RWPE1 (cell line): Measurements from ENCODE around the gene KITLG.

Experiments
- CTCF ChIA-PET: fragments of 350-600 bp; sonication (Branson Sonifier 250); formaldehyde crosslinking; extraction: SDS; loops from one replicate; lab custom pipeline; 2021; lab: Yijun Ruan, JAX
- POLR2A ChIA-PET: fragments of 400-600 bp; formaldehyde crosslinking; extraction: SDS; loops from one replicate; lab custom pipeline; 2020; ENCODE audit warnings: antibody characterized with exemption; ENCODE audit not compliant: low non-redundant PET; lab: Yijun Ruan, JAX
- DNase-seq: peaks from one replicate; pipeline ENCODE4 v3.0.0; 2012; ENCODE audit warnings: low spot score
- H3K27ac ChIP-seq: fragments of 450-650 bp; 2 replicates; pipeline ENCODE4 v1.5.1; 2017
- CTCF ChIP-seq: fragments of 450-650 bp; conservative IDR thresholded peaks from 2 replicates; pipeline ENCODE4 v1.5.1; 2017; ENCODE audit warnings: low read depth, mild to moderate bottlenecking

The KITLG gene

GRCh38 chr12:88579161-88579517 is 1.1 kb downstream of the KITLG start:
- H3K27ac ChIP-seq = peak overlapping the region; percentile 89
- ChIA-PET CTCF (interaction anchor here (0.5 to 2.0 kb wide), 9 partner anchors 11 to 1870 kb away, joined by 3 to 16 read pairs (median 3); no protein-coding TSS in a partner anchor), POLR2A (no interaction called here)
- DNase-seq = peak; percentile 69
- TF ChIP-seq CTCF = peak; percentile 68

DNA sequence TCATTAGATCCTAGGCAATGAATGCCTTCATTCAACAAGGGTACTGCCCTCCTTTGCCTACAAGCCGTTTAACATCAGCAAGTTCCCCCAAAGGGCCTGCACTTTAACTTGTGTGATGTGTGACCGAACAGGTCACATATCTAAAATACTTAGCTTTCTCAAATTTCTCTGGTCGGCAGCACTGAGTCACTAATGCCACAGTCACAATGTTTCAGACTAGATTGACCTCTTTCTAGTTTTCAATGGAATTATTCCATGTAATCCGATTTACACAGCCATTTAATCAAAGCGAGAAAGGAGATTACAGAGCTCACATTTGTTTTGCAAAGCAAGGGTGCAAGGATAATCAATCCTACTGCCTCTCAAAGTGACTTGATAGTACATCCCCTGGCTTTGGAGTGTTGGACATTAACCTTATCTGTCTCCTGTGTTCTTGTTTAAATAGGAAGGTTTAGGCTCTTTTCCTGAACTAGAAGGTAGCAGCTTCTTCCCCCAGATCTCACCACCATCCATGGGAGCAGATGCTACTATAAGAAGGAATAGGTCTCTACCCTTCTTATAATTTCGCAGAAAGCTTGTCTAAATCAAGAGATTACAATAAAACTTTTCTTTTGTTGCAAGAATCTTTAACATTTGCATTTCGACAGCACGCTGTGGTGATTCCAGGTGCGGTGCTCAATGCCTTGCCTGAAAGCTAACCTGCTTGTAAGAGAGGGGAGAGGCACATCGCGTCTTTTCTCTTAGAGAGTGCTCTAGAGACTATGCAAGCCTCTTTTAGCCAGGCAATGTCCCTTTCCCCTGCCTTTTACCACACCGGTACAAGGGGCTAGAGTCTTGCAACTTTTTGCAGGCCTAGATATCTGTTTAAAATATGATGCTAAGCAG is 1.8 kb downstream of the KITLG start:
- no peak for TF ChIP-seq CTCF
- CTCF ChIA-PET = interaction anchor here (0.6 to 1.3 kb wide), 4 partner anchors 10 to 456 kb away, joined by 3 to 4 read pairs (median 4); no protein-coding TSS in a partner anchor
- DNase-seq = no peak
- H3K27ac ChIP-seq = no peak overlapping the region
- POLR2A ChIA-PET = no interaction called here

GRCh38 chr12:88577537-88577936 is 2.7 kb downstream of the KITLG start:
- no peak overlapping the region for H3K27ac ChIP-seq
- CTCF ChIA-PET = interaction anchor here (0.6 to 0.7 kb wide), 2 partner anchors 162 to 457 kb away, joined by 3 to 4 read pairs; no protein-coding TSS in a partner anchor
- DNase-seq = peak; percentile 45
- TF ChIP-seq CTCF = peak; percentile 26; the same call in 1 of the 2 replicates
- POLR2A ChIA-PET = no interaction called here

- ChIA-PET POLR2A (no interaction called here), CTCF (no interaction called here)
- H3K27ac ChIP-seq = no peak overlapping the region
- DNase-seq = no peak
- TF ChIP-seq CTCF = no peak
Measured at GRCh38 chr12:88576866-88577265, 3.4 kb downstream of the KITLG start.

GRCh38 chr12:88575361-88575970 is 4.8 kb downstream of the KITLG start:
- DNase-seq = no peak
- ChIA-PET CTCF (no interaction called here), POLR2A (no interaction called here)

More at GRCh38 chr12:88575361-88575970, 4.8 kb downstream of the KITLG start:
- H3K27ac ChIP-seq = no peak overlapping the region
- TF ChIP-seq CTCF = no peak
